Right cardiac atrium (tissue), 5 donors: ENCODE results near the gene MYH10. TPM values are rescaled to one million over a fixed set of nuclear protein-coding genes. Genes with fewer than 3 reads are reported as not detected.

ENCODE experiments used
- ATAC-seq, 2 donors: fragments of 200-7000 bp; cut with Tn5 transposase; one replicate each; pipeline versions ENCODE4 v1.8.0 to v1.9.1; 2020; ENCODE audit warnings: moderate library complexity in 2 of 2, mild to moderate bottlenecking in 1 of 2
- DNase-seq, 3 donors: peaks; one replicate each; pipeline ENCODE4 v3.0.0-alpha.2; 2020
- H3K27ac ChIP-seq: one replicate; pipeline ENCODE4 v1.5.1; 2013; ENCODE audit warnings: mild to moderate bottlenecking, low read length, control low read depth, moderate library complexity
- H3K27me3 ChIP-seq: one replicate; pipeline ENCODE4 v1.6.1; 2013; ENCODE audit not compliant: control insufficient read depth, insufficient read depth
- H3K4me1 ChIP-seq: one replicate; pipeline ENCODE4 v1.6.1; 2013; ENCODE audit warnings: low read length; ENCODE audit not compliant: control insufficient read depth, insufficient read depth
- H3K4me3 ChIP-seq: one replicate; pipeline ENCODE4 v1.5.1; 2013; ENCODE audit warnings: low read length, control low read depth
- H3K9me3 ChIP-seq: one replicate; pipeline ENCODE4 v1.6.1; 2013; ENCODE audit warnings: low read length; ENCODE audit not compliant: control insufficient read depth
- WGBS: extraction: QIAGEN DNeasy Blood & Tissue Kit; methylation state at CpG from one replicate; pipeline ENCODE4 v1.1.7; 2013; 5-methylcytosine and 5-hydroxymethylcytosine counted together
- intact Hi-C, 4 donors: fragments of 100-400 bp; cut with DNase I; formaldehyde crosslinking; loops; one replicate each; pipeline versions ENCODE4 v1.11.0 to v1.14.0; 2022 to 2023
- polyA plus RNA-seq: library from polyadenylated mRNA; stranded (reverse); fragments of 200-250 nt; gene quantifications from one replicate; pipeline ENCODE4 v1.2.3, GENCODE V29; 2013
- total RNA-seq, 4 donors: library from RNA; stranded (reverse); fragmentation: NEBNext Ultra II Directional; extraction: Animal tissue kit (Norgen Biotek cat#: 25700); gene quantifications; one replicate each; pipeline ENCODE4 v1.2.1, GENCODE V29; 2021
- donor health status: healthy with polysubstance abuse.
- donor health status: DM: no; HTN: yes; CAD: no.
- donor health status: DM: no; HTN: no; CAD: no.
- donor health status: DM: no; HTN: yes; CAD: no; lungs with severe emphysema.
- donor health status: DM: yes; HTN: yes; CAD: no.

Gene MYH10
- total and polyA plus RNA-seq, 5 donors, result 21.8 to 75.2 (median 58.4) TPM

- H3K27me3 ChIP-seq, result no peaks in the 10 kb centered on the region
- intact Hi-C loops, result no loop called here
- H3K4me1 ChIP-seq, result no peaks in the 10 kb centered on the region
- DNase-seq, result no peak
- no peak overlapping the region for H3K4me3 ChIP-seq
- ATAC-seq, result no peak
- H3K27ac ChIP-seq, result no peak overlapping the region
- WGBS, result 97% methylated on average over 2 of the region's 2 CpGs
- H3K9me3 ChIP-seq, result no peaks in the 10 kb centered on the region
Observed at GRCh38 chr17:8442310-8442709, 188.2 kb downstream of the MYH10 start.

GRCh38 chr17:8441690-8442089 is 188.8 kb downstream of the MYH10 start:
- Histone ChIP-seq H3K4me3 (no peak overlapping the region), H3K9me3 (no peaks in the 10 kb centered on the region), H3K4me1 (no peaks in the 10 kb centered on the region), H3K27ac (no peak overlapping the region), H3K27me3 (no peaks in the 10 kb centered on the region)
- WGBS, result 68% methylated on average over 2 of the region's 2 CpGs
- DNase-seq (no peak), ATAC-seq (no peak)
- intact Hi-C loops, result no loop called here

- intact Hi-C loops, result no loop called here
- Histone ChIP-seq H3K27me3 (no peaks in the 10 kb centered on the region), H3K4me1 (no peaks in the 10 kb centered on the region), H3K9me3 (no peaks in the 10 kb centered on the region), H3K27ac (no peak overlapping the region), H3K4me3 (no peak overlapping the region)
- no peak for ATAC-seq
- DNase-seq, result no peak
- 98% methylated on average over 3 of the region's 3 CpGs for WGBS
Observed at GRCh38 chr17:8439681-8440080, 190.8 kb downstream of the MYH10 start.

GRCh38 chr17:8438441-8438840 is 192.1 kb downstream of the MYH10 start:
- 80% methylated on average over 5 of the region's 5 CpGs for WGBS
- H3K27ac ChIP-seq, result no peak overlapping the region
- no peak overlapping the region for H3K4me3 ChIP-seq

GRCh38 chr17:8436844-8437171 is 193.7 kb downstream of the MYH10 start:
- ATAC-seq (no peak), DNase-seq (no peak)
- peak overlapping the region; percentile 67 for H3K4me3 ChIP-seq
- no peaks in the 10 kb centered on the region for H3K4me1 ChIP-seq
- H3K27ac ChIP-seq, result peak overlapping the region; percentile 88
- intact Hi-C loops, result no loop called here
- WGBS, result 7% methylated on average over 5 of the region's 5 CpGs
- H3K27me3 ChIP-seq, result no peaks in the 10 kb centered on the region
- H3K9me3 ChIP-seq, result no peaks in the 10 kb centered on the region

More at GRCh38 chr17:8438441-8438840, 192.1 kb downstream of the MYH10 start:
- Histone ChIP-seq H3K4me1 (no peaks in the 10 kb centered on the region), H3K27me3 (no peaks in the 10 kb centered on the region), H3K9me3 (no peaks in the 10 kb centered on the region)
- ATAC-seq, result no peak
- no peak for DNase-seq
- intact Hi-C loops, result no loop called here

GRCh38 chr17:8436169-8436843 is 194.2 kb downstream of the MYH10 start:
- Histone ChIP-seq H3K4me1 (no peaks in the 10 kb centered on the region), H3K27ac (peak overlapping the region; percentile 88), H3K27me3 (no peaks in the 10 kb centered on the region), H3K4me3 (peak overlapping the region; percentile 67), H3K9me3 (no peaks in the 10 kb centered on the region)
- intact Hi-C loops, result no loop called here
- peak; percentile 77 to 78 for ATAC-seq
- WGBS, result under 1% methylated on average over 43 of the region's 43 CpGs
- peak; percentile 73 to 88 (median 87) for DNase-seq

- Histone ChIP-seq H3K27ac (peak within 1 kb of the TSS; percentile 96), H3K9me3 (no peaks in the 10 kb centered on the region), H3K4me1 (no peaks in the 10 kb centered on the region), H3K4me3 (peak within 1 kb of the TSS; percentile 67), H3K27me3 (no peaks in the 10 kb centered on the region)
- peak; percentile 97 to 98 for ATAC-seq
- DNase-seq, result peak; percentile 100
- WGBS, result 3% methylated on average over 68 of the region's 68 CpGs
- intact Hi-C loops, result no loop called here
Observed at GRCh38 chr17:8435245-8436168, 195.0 kb downstream of the MYH10 start, which contains the start of gene NDEL1. Gene NDEL1, plus strand, starts transcription at chr17:8435884. Its CDS starts 8,388 bp downstream, at chr17:8444272.

GRCh38 chr17:8430966-8431365 is 199.6 kb downstream of the MYH10 start:
- Histone ChIP-seq H3K4me3 (no peak overlapping the region), H3K4me1 (no peaks in the 10 kb centered on the region), H3K9me3 (no peaks in the 10 kb centered on the region), H3K27me3 (no peaks in the 10 kb centered on the region), H3K27ac (peak overlapping the region; percentile 80)
- peak; percentile 55 to 77 for ATAC-seq
- peak; percentile 87 to 91 (median 90) for DNase-seq
- intact Hi-C loops, result no loop called here
- 31% methylated on average over 7 of the region's 7 CpGs for whole genome bisulfite sequencing

- Histone ChIP-seq H3K27ac (no peak overlapping the region), H3K4me1 (no peaks in the 10 kb centered on the region), H3K27me3 (no peaks in the 10 kb centered on the region), H3K4me3 (no peak overlapping the region), H3K9me3 (no peaks in the 10 kb centered on the region)
- ATAC-seq (no peak), DNase-seq (no peak)
- intact Hi-C loops, result no loop called here
- 95% methylated on average over 3 of the region's 3 CpGs for WGBS
Observed at GRCh38 chr17:8426802-8427201, 203.7 kb downstream of the MYH10 start.

- Histone ChIP-seq H3K27me3 (no peaks in the 10 kb centered on the region), H3K9me3 (no peaks in the 10 kb centered on the region), H3K4me1 (no peaks in the 10 kb centered on the region), H3K27ac (no peak overlapping the region), H3K4me3 (no peak overlapping the region)
- 63% methylated on average over 6 of the region's 6 CpGs for WGBS
- no peak for DNase-seq
- intact Hi-C loops, result no loop called here
- no peak for ATAC-seq
Observed at GRCh38 chr17:8426094-8426720, 204.3 kb downstream of the MYH10 start.
